BJ (cell line): ENCODE results near the gene ZNF555. TPM values are rescaled to one million over a fixed set of nuclear protein-coding genes. Genes with fewer than 3 reads are reported as not detected.

Source experiments
- CTCF ChIA-PET: fragments of 350-600 bp; formaldehyde crosslinking; extraction: SDS; loops from one replicate; lab custom pipeline; 2021; ENCODE audit warnings: antibody characterized with exemption, inconsistent platforms; lab: Yijun Ruan, JAX
- POLR2A ChIA-PET: fragments of 300-600 bp; sonication (Branson Sonifier 250); formaldehyde crosslinking; extraction: SDS; loops from one replicate; lab custom pipeline; 2021; ENCODE audit warnings: antibody characterized with exemption; lab: Charles Lee
- DNase-seq: peaks from one replicate; pipeline ENCODE4 v3.0.0-alpha.2; 2011; ENCODE audit warnings: low read depth
- H3K27me3 ChIP-seq: 2 replicates; pipeline ENCODE4 v1.6.0; 2011; ENCODE audit warnings: low read length; ENCODE audit not compliant: control insufficient read depth, insufficient read depth
- H3K36me3 ChIP-seq: 2 replicates; pipeline ENCODE4 v1.5.1; 2011; ENCODE audit warnings: low read length; ENCODE audit not compliant: control insufficient read depth, insufficient read depth
- H3K4me3 ChIP-seq: 2 replicates; pipeline ENCODE4 v1.5.1; 2011; ENCODE audit warnings: low read depth, mild to moderate bottlenecking, control low read depth, low read length
- polyA plus RNA-seq: library from polyadenylated mRNA; depleted of rRNA; stranded (reverse); fragments of >200 nt; gene quantifications from 2 replicates; pipeline ENCODE4 v1.2.3, GENCODE V29; 2011
- TF ChIP-seq, protein P1 (sequence below): IDR thresholded peaks from 2 replicates; pipeline ENCODE4 v1.5.1; 2011; ENCODE audit warnings: low read depth, mild to moderate bottlenecking, control low read depth, inconsistent platforms, low read length, moderate library complexity; ENCODE audit not compliant: insufficient read depth

ZNF555 gene
- polyA plus RNA-seq, 1 experiment: 3.0 TPM

DNA sequence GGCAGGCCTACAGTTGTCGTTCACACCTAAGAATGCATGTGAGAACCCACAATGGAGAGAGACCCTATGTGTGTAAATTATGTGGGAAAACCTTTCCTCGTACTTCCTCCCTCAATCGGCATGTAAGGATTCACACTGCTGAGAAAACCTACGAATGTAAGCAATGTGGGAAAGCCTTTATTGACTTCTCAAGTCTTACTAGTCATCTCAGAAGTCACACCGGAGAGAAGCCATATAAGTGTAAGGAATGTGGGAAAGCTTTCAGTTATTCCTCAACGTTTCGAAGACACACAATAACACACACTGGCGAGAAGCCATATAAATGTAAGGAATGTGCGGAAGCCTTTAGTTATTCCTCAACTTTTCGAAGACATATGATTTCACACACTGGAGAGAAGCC is 11.3 kb downstream of the ZNF555 start:
- CTCF ChIA-PET: no interaction called here

DNA sequence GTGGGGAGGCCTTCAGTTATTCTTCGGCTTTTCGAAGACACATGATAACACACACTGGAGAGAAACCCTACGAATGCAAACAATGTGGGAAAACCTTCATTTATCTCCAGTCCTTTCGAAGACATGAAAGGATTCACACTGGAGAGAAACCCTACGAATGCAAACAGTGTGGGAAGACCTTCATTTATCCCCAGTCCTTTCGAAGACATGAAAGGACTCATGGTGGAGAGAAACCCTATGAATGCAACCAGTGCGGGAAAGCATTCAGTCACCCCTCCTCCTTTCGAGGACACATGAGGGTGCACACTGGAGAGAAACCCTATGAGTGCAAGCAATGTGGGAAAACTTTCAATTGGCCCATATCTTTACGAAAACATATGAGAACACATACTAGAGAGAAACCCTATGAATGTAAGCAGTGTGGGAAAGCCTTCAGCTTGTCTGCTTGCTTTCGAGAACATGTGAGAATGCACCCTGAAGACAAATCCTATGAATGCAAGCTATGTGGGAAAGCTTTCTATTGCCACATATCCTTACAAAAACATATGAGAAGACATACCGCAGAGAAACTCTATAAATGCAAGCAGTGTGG is 11.8 kb downstream of the ZNF555 start:
- CTCF ChIA-PET: no interaction called here
- POLR2A ChIA-PET: no interaction called here
- TF ChIP-seq, protein P1, sequence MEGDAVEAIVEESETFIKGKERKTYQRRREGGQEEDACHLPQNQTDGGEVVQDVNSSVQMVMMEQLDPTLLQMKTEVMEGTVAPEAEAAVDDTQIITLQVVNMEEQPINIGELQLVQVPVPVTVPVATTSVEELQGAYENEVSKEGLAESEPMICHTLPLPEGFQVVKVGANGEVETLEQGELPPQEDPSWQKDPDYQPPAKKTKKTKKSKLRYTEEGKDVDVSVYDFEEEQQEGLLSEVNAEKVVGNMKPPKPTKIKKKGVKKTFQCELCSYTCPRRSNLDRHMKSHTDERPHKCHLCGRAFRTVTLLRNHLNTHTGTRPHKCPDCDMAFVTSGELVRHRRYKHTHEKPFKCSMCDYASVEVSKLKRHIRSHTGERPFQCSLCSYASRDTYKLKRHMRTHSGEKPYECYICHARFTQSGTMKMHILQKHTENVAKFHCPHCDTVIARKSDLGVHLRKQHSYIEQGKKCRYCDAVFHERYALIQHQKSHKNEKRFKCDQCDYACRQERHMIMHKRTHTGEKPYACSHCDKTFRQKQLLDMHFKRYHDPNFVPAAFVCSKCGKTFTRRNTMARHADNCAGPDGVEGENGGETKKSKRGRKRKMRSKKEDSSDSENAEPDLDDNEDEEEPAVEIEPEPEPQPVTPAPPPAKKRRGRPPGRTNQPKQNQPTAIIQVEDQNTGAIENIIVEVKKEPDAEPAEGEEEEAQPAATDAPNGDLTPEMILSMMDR: no peak
- no peak for DNase-seq
- peaks cover 12% of the 10 kb centered on the region for H3K36me3 ChIP-seq
- H3K4me3 ChIP-seq: no peak overlapping the region
- H3K27me3 ChIP-seq: no peaks in the 10 kb centered on the region

More for the DNA sequence above, 11.3 kb downstream of the ZNF555 start:
- DNase-seq: no peak
- TF ChIP-seq, protein P1: no peak
- no peak overlapping the region for H3K4me3 ChIP-seq
- no peaks in the 10 kb centered on the region for H3K27me3 ChIP-seq
- POLR2A ChIA-PET: no interaction called here
- peaks cover 12% of the 10 kb centered on the region for H3K36me3 ChIP-seq

- DNase-seq: no peak
- TF ChIP-seq, protein P1: no peak
- ChIA-PET CTCF (interaction anchor here (1.6 kb wide), 1 partner anchor 32 kb away, joined by 6 read pairs; no protein-coding TSS in a partner anchor), POLR2A (no interaction called here)
- H3K36me3 ChIP-seq: peaks cover 12% of the 10 kb centered on the region
- H3K4me3 ChIP-seq: no peak overlapping the region
- no peaks in the 10 kb centered on the region for H3K27me3 ChIP-seq
Measured at GRCh38 chr19:2854849-2855248, 13.6 kb downstream of the ZNF555 start.

- Histone ChIP-seq H3K36me3 (peaks cover 12% of the 10 kb centered on the region), H3K4me3 (no peak overlapping the region), H3K27me3 (no peaks in the 10 kb centered on the region)
- POLR2A ChIA-PET: no interaction called here
- DNase-seq: no peak
- CTCF ChIA-PET: interaction anchor here (0.6 kb wide), 1 partner anchor 219 kb away, joined by 3 read pairs; no protein-coding TSS in a partner anchor
- TF ChIP-seq, protein P1: no peak
Measured at GRCh38 chr19:2856457-2857050, 15.3 kb downstream of the ZNF555 start.

GRCh38 chr19:2858864-2859263 is 17.6 kb downstream of the ZNF555 start:
- POLR2A ChIA-PET: no interaction called here
- Histone ChIP-seq H3K27me3 (no peaks in the 10 kb centered on the region), H3K4me3 (no peak overlapping the region), H3K36me3 (no peaks in the 10 kb centered on the region)
- DNase-seq: no peak
- CTCF ChIA-PET: no interaction called here
- TF ChIP-seq, protein P1: no peak
